Nephron (organoid): ENCODE measurements around the gene ZNF385C.

Experiments
- H3K27ac Mint-ChIP-seq, 3 experiments: 2 replicates each; pipeline ENCODE4 v1.8.0; 2020; ENCODE audit warnings: mixed read lengths in 3 of 3, mild to moderate bottlenecking in 2 of 3, moderate library complexity in 1 of 3
- H3K27me3 Mint-ChIP-seq: 2 replicates; pipeline ENCODE4 v1.8.0; 2021; ENCODE audit warnings: low read depth, mild to moderate bottlenecking, moderate library complexity, mixed read lengths
- H3K36me3 Mint-ChIP-seq: 2 replicates; pipeline ENCODE4 v1.8.0; 2020; ENCODE audit warnings: low read depth, mixed read lengths
- H3K4me1 Mint-ChIP-seq: 2 replicates; pipeline ENCODE4 v1.8.0; 2020; ENCODE audit warnings: mixed read lengths
- H3K4me3 Mint-ChIP-seq, 3 experiments: 2 replicates each; pipeline ENCODE4 v1.8.0; 2020; ENCODE audit warnings: mild to moderate bottlenecking in 3 of 3, mixed read lengths in 3 of 3, moderate library complexity in 2 of 3
- H3K9me3 Mint-ChIP-seq: 2 replicates; pipeline ENCODE4 v1.8.0; 2020; ENCODE audit warnings: mixed read lengths
- TF ChIP-seq, protein P1 (sequence below), 3 experiments: fragments of 200-600 bp; sonication (generic); IDR thresholded peaks; one replicate each; pipeline ENCODE4 v1.5.0; 2021; ENCODE audit warnings: antibody characterized with exemption in 3 of 3; ENCODE audit not compliant: unreplicated experiment in 3 of 3

Gene ZNF385C

DNA sequence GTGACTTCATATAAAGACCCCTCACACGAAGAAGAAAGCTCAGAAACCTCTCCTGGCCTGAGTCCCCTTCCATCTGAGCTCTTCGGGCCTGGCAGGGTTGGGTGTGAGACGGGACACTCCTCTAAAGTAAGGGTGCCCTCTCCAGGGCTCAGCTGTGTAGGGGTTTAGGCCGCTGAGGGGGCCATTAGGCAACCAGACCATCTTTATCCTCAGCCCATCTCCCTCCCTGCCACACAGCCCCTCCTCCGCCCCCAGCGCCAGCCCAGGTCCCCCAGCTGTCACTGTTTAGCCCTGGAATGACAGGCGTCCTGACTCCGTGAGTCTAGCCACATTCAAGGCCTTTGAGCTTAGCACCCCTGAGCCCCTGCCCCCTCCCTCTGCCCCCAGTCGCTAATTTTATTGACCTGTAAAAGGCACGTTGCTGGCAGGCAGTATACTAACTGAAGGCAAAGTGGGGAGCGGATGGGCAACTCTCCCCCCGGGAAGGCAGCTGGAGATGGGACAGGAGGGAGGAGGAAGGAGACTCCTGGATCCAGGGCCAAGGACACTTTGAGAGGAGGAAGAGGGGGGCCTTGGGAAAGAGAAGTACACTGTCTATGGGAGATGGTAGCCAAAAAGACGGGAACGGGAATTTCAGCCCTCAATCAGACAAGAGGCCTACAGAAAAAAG lies 592 bp upstream of the ZNF385C start:
- Mint-ChIP-seq H3K27ac (peak overlapping the region in 1 of 3 experiments; percentile 66), H3K36me3 (no peaks in the 10 kb centered on the region), H3K4me1 (peaks cover 19% of the 10 kb centered on the region), H3K27me3 (peaks cover 55% of the 10 kb centered on the region), H3K9me3 (no peaks in the 10 kb centered on the region), H3K4me3 (peak overlapping the region in 2 of 3 experiments; percentile 56 to 68)
- TF ChIP-seq, protein P1, sequence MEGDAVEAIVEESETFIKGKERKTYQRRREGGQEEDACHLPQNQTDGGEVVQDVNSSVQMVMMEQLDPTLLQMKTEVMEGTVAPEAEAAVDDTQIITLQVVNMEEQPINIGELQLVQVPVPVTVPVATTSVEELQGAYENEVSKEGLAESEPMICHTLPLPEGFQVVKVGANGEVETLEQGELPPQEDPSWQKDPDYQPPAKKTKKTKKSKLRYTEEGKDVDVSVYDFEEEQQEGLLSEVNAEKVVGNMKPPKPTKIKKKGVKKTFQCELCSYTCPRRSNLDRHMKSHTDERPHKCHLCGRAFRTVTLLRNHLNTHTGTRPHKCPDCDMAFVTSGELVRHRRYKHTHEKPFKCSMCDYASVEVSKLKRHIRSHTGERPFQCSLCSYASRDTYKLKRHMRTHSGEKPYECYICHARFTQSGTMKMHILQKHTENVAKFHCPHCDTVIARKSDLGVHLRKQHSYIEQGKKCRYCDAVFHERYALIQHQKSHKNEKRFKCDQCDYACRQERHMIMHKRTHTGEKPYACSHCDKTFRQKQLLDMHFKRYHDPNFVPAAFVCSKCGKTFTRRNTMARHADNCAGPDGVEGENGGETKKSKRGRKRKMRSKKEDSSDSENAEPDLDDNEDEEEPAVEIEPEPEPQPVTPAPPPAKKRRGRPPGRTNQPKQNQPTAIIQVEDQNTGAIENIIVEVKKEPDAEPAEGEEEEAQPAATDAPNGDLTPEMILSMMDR (IDR thresholded peaks at IDR 0.05; ENCODE audit: unreplicated experiment in 3 of 3) = no peak

DNA sequence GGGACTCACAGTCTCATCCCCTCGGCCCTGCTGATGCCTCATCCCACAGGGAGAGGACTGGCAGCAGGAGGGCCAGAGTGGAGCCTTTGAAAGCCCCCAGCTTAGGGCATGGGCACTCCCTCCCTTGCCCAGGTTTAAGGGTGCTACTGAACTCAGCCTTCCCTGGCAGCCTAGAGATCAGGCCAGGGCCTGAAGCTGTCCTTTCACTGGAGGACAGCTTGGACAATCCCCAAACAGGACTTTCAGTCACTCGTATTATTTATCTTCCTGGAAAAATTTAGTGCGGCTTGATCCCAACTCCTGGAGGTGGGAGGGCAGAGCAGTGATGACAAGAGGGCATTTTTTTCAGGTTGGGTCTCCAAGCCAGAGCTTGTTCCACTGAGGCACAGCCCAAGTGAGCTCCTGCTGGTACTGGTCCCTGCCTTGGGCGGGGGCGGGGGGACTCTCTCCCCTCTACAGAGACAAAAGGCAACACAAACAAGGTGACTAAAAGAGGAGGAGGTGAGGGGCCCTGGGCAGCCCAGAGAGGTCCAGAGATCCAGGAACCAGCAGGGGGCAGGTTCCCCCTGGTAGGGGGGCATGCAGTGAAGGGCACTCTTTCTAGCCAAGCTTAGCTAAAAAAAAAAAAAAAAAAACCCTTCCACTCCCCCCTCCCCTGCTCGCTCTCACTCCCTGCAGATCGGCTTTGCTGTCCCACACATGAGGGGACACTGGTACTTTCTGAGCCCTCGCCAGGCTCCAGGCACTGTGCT lies 1.7 kb downstream of the ZNF385C start:
- Mint-ChIP-seq H3K9me3 (no peaks in the 10 kb centered on the region), H3K4me3 (peak overlapping the region in 1 of 3 experiments; percentile 76), H3K27me3 (peaks cover 47% of the 10 kb centered on the region), H3K36me3 (no peaks in the 10 kb centered on the region), H3K27ac (no peak overlapping the region), H3K4me1 (peaks cover 22% of the 10 kb centered on the region)
- TF ChIP-seq, protein P1 (IDR thresholded peaks at IDR 0.05; ENCODE audit: unreplicated experiment in 3 of 3) = no peak

DNA sequence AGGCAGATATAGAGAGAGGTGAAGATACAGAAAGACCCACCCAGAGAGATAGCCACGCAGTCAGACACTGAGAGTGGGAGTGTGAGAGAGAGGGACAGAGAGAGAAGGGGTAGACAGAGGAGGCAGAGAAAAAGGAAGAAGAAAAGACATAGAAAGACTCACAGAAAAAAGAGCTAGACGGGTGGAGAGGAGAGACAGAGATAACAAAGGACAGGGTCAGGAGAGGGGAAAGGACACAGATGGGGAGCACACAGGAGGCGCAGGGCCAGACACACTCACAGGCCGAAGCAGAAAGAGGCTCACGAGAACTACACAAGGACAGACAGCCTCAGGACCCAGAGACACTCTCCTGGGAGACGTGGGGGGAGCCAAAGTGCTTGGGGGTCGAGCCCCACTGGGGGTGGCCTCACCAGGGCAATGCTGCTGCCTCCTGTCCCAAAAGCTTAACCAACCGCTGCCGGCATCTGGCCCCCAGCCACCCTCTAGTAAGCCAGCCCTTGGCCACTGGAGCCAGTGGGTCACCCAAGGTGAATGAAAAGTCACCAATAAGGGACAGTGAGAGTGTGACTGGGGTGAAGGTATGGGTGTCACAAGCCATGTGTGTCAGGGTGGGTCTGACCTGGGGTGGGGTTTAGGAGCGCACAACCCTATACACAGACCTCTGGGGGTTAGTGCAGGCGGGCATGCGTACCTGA lies 3.8 kb downstream of the ZNF385C start:
- Mint-ChIP-seq H3K4me1 (peaks cover 32% of the 10 kb centered on the region), H3K9me3 (no peaks in the 10 kb centered on the region)
- TF ChIP-seq, protein P1 (IDR thresholded peaks at IDR 0.05; ENCODE audit: unreplicated experiment in 3 of 3) = no peak

DNA sequence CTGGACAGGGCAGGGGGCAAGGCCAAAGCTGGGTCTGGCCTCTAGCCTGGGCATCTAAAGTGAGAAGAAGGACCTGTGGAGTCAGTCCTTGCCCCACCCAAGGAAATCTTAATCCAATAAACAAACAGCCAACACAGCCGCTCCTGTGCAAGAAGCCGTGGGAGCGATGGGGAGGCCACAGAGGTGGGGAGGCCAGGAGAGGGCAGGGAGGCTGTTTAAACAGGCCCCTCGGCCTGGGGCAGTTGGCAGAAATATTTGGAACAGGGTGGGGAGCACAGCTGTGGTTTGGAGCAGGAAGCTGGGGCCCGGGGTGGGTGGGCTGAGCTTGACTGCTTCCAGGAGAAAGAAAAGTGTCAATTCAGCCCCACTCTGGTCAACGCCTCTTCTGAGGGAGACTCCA lies 5.3 kb downstream of the ZNF385C start:
- TF ChIP-seq, protein P1 (IDR thresholded peaks at IDR 0.05; ENCODE audit: unreplicated experiment in 3 of 3) = no peak
- H3K9me3 Mint-ChIP-seq = no peaks in the 10 kb centered on the region

More for the DNA sequence above, 3.8 kb downstream of the ZNF385C start:
- H3K36me3 Mint-ChIP-seq = no peaks in the 10 kb centered on the region
- peak overlapping the region in 1 of 3 experiments; percentile 1 for H3K4me3 Mint-ChIP-seq
- no peak overlapping the region for H3K27ac Mint-ChIP-seq
- peaks cover 43% of the 10 kb centered on the region for H3K27me3 Mint-ChIP-seq

DNA sequence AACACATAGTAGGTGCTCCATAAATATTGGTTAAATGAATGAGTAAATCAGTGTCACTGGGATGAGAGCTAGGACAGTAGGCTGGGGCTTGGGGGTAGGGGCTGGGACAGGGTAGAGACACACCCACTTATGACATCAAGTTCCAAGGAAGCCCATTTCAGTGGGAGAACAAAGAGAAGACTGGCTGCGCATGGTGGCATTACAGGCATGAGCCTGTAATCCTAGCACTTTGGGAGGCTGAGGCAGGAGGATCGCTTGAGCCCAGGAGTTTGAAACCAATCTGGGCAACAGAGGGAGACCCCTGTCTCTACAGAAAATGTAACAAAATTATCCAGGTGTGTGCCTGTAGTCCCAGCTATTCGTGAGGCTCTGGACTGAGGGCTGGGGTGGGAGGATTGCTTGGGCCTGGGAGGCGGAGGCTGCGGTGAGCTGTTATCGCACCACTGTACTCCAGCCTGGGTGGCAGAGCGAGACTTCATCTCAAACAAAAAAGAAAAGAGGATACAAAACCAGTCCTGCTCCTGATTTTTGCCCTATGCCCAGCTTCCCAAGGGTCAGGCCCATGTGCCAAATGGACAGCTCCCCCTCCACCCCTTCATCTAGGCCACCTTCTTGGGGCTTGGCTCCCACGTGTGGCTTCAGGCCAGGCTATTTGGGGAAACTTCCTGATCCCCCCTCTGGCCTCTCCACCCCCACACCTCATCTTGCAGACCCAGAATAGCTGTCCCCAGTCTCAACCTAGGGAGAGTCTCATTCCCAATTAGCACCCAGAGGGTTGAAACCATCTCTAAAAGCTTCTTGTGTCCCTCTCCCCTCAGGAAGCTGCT lies 7.1 kb downstream of the ZNF385C start:
- Mint-ChIP-seq H3K36me3 (no peaks in the 10 kb centered on the region), H3K27ac (no peak overlapping the region), H3K4me3 (peak overlapping the region in 1 of 3 experiments; percentile 14), H3K4me1 (peaks cover 34% of the 10 kb centered on the region), H3K27me3 (peaks cover 11% of the 10 kb centered on the region), H3K9me3 (no peaks in the 10 kb centered on the region)
- TF ChIP-seq, protein P1 (IDR thresholded peaks at IDR 0.05; ENCODE audit: unreplicated experiment in 3 of 3) = no peak

More for the DNA sequence above, 5.3 kb downstream of the ZNF385C start:
- Mint-ChIP-seq H3K27ac (no peak overlapping the region), H3K27me3 (peaks cover 29% of the 10 kb centered on the region), H3K36me3 (no peaks in the 10 kb centered on the region), H3K4me1 (peaks cover 31% of the 10 kb centered on the region), H3K4me3 (no peak overlapping the region)
